Trophoblast cell (in vitro differentiated cells and primary cell): ENCODE measurements around the gene SUCLG2.

ENCODE experiments used
- DNase-seq, 2 donors: peaks; one replicate each; pipeline ENCODE4 v3.0.0-alpha.2; 2016
- H2AFZ ChIP-seq: 2 replicates; pipeline ENCODE4 v1.6.1; 2013; ENCODE audit warnings: low read length, moderate library complexity, mild to moderate bottlenecking; ENCODE audit not compliant: insufficient read depth, poor library complexity
- H2AK5ac ChIP-seq: 2 replicates; pipeline ENCODE4 v1.6.1; 2013; ENCODE audit warnings: mild to moderate bottlenecking, low read length
- H2BK120ac ChIP-seq: 2 replicates; pipeline ENCODE4 v1.6.1; 2013; ENCODE audit warnings: low read length, mild to moderate bottlenecking, moderate library complexity; ENCODE audit not compliant: insufficient read depth, poor library complexity
- H2BK12ac ChIP-seq: 2 replicates; pipeline ENCODE4 v1.6.1; 2013; ENCODE audit warnings: mild to moderate bottlenecking, low read length, moderate library complexity
- H2BK5ac ChIP-seq: 2 replicates; pipeline ENCODE4 v1.6.1; 2013; ENCODE audit warnings: low read length, low read depth, moderate library complexity, mild to moderate bottlenecking; ENCODE audit not compliant: poor library complexity
- H3K14ac ChIP-seq: 2 replicates; pipeline ENCODE4 v1.6.1; 2013; ENCODE audit warnings: mild to moderate bottlenecking, low read length
- H3K18ac ChIP-seq: 2 replicates; pipeline ENCODE4 v1.6.1; 2013; ENCODE audit warnings: mild to moderate bottlenecking, low read length
- H3K23ac ChIP-seq: 2 replicates; pipeline ENCODE4 v1.6.1; 2013; ENCODE audit warnings: low read length
- H3K27ac ChIP-seq: 2 replicates; pipeline ENCODE4 v1.5.1; 2013; ENCODE audit warnings: low read depth, mild to moderate bottlenecking, inconsistent platforms, low read length, moderate library complexity
- H3K27me3 ChIP-seq: 2 replicates; pipeline ENCODE4 v1.6.1; 2013; ENCODE audit warnings: inconsistent platforms, mild to moderate bottlenecking, low read length, moderate library complexity; ENCODE audit not compliant: insufficient read depth
- H3K36me3 ChIP-seq, 2 experiments: 1 replicate in 1 of 2; 2 replicates in 1 of 2; pipeline ENCODE4 v1.6.1; 2013; ENCODE audit warnings: low read length in 2 of 2, mild to moderate bottlenecking in 2 of 2, moderate library complexity in 1 of 2; ENCODE audit not compliant: insufficient read depth in 2 of 2, control insufficient read depth in 1 of 2
- H3K4ac ChIP-seq: 2 replicates; pipeline ENCODE4 v1.6.1; 2013; ENCODE audit warnings: low read depth, mild to moderate bottlenecking, low read length, moderate library complexity
- H3K4me1 ChIP-seq, 2 experiments: 1 replicate in 1 of 2; 2 replicates in 1 of 2; pipeline ENCODE4 v1.6.1; 2013; ENCODE audit warnings: low read length in 2 of 2, mild to moderate bottlenecking in 2 of 2, moderate library complexity in 1 of 2; ENCODE audit not compliant: insufficient read depth in 2 of 2, control insufficient read depth in 1 of 2
- H3K4me2 ChIP-seq: 2 replicates; pipeline ENCODE4 v1.6.1; 2013; ENCODE audit warnings: inconsistent platforms, mild to moderate bottlenecking, low read length, moderate library complexity
- H3K4me3 ChIP-seq: 2 replicates; pipeline ENCODE4 v1.5.1; 2013; ENCODE audit warnings: mild to moderate bottlenecking, low read depth, low read length, inconsistent platforms
- H3K79me1 ChIP-seq: one replicate; pipeline ENCODE4 v1.6.1; 2013; ENCODE audit warnings: low read length
- H3K79me2 ChIP-seq: 2 replicates; pipeline ENCODE4 v1.6.1; 2013; ENCODE audit warnings: low read length, mild to moderate bottlenecking; ENCODE audit not compliant: control insufficient read depth, insufficient read depth, poor library complexity
- H3K9ac ChIP-seq: 2 replicates; pipeline ENCODE4 v1.6.1; 2013; ENCODE audit warnings: mild to moderate bottlenecking, low read length
- H3K9me3 ChIP-seq: 2 replicates; pipeline ENCODE4 v1.6.1; 2013; ENCODE audit warnings: low read depth, mild to moderate bottlenecking, control low read depth, inconsistent platforms, low read length; ENCODE audit not compliant: insufficient read depth
- H4K12ac ChIP-seq: 2 replicates; pipeline ENCODE4 v1.6.1; 2013; ENCODE audit warnings: low read depth, mild to moderate bottlenecking, low read length, moderate library complexity
- H4K8ac ChIP-seq: 2 replicates; pipeline ENCODE4 v1.6.1; 2013; ENCODE audit warnings: low read depth, mild to moderate bottlenecking, low read length, moderate library complexity
- H4K91ac ChIP-seq: one replicate; pipeline ENCODE4 v1.6.1; 2013; ENCODE audit warnings: low read depth, mild to moderate bottlenecking, low read length, moderate library complexity
- WGBS: extraction: QIAGEN DNeasy Blood & Tissue Kit; methylation state at CpG from one replicate; pipeline ENCODE4 v1.1.7; 2013; ENCODE audit warnings: missing lambda C conversion rate; ENCODE audit not compliant: insufficient read length, insufficient coverage; ENCODE audit errors: extremely low coverage; 5-methylcytosine and 5-hydroxymethylcytosine counted together

Gene SUCLG2

DNA sequence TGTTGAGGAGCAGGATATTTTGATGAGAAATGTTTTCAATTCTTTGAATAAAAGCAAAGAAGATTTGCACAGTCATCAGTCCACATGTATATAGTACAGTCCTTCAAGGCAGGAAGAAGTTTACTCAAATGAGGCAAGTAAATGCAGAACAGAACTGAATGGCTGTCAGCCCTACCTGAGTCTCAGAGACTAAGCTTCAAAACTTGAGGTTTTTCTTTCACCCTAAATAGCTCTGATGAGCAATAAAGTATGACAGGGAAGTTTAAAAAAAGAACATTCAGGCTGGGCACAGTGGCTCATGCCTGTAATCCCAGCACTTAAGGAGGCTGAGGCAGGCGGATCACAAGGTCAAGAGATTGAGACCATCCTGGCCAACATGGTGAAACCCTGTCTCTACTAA lies 232.5 kb downstream of the SUCLG2 start:
- no peak overlapping the region for H3K14ac ChIP-seq
- no peak overlapping the region for H3K27ac ChIP-seq
- no peak overlapping the region for H3K18ac ChIP-seq
- H2AFZ ChIP-seq = no peak overlapping the region
- no peaks in the 10 kb centered on the region for H3K9me3 ChIP-seq
- DNase-seq = no peak
- H3K4me2 ChIP-seq = no peak overlapping the region
- no peak overlapping the region for H2BK12ac ChIP-seq
- no peak overlapping the region for H4K8ac ChIP-seq
- H3K36me3 ChIP-seq = no peaks in the 10 kb centered on the region
- no CpG with 5 or more reads among the region's 1 CpG for WGBS
- H4K91ac ChIP-seq = no peak overlapping the region
- no peak overlapping the region for H2BK120ac ChIP-seq
- no peak overlapping the region for H2BK5ac ChIP-seq
- H3K4me1 ChIP-seq = no peaks in the 10 kb centered on the region
- H3K79me2 ChIP-seq = no peaks in the 10 kb centered on the region
- H3K27me3 ChIP-seq = no peaks in the 10 kb centered on the region
- H4K12ac ChIP-seq = no peak overlapping the region
- H3K23ac ChIP-seq = no peak overlapping the region
- H3K79me1 ChIP-seq = no peaks in the 10 kb centered on the region
- H2AK5ac ChIP-seq = no peak overlapping the region
- H3K4me3 ChIP-seq = no peak overlapping the region
- H3K9ac ChIP-seq = no peak overlapping the region
- H3K4ac ChIP-seq = no peak overlapping the region

DNA sequence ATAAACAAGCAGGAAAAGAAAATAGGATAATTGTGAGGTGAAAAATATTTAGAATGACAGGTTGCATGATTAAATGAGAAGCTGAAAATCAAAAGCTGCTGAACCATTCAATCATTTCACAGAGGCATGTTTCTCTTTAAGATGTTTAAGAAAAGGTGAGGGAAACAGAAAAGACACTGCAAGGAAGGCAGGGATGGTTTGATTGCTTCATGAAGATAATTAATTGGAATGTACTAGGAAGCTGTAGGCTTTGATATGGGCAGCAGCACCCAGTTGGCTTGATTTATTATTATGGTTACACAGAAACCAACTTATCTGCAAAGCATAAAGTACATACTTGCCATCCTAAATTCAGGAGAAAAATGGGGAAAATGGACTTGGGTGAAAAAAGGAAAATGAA lies 234.6 kb downstream of the SUCLG2 start:
- Histone ChIP-seq H3K79me2 (no peaks in the 10 kb centered on the region), H3K27me3 (no peaks in the 10 kb centered on the region), H3K4ac (no peak overlapping the region), H3K9me3 (no peaks in the 10 kb centered on the region), H3K79me1 (no peaks in the 10 kb centered on the region), H4K8ac (no peak overlapping the region), H2BK5ac (no peak overlapping the region), H3K36me3 (no peaks in the 10 kb centered on the region), H2BK120ac (no peak overlapping the region), H4K12ac (no peak overlapping the region), H3K23ac (no peak overlapping the region), H2BK12ac (no peak overlapping the region), H3K18ac (no peak overlapping the region), H3K9ac (no peak overlapping the region), H3K4me1 (no peaks in the 10 kb centered on the region), H2AK5ac (no peak overlapping the region), H3K4me2 (no peak overlapping the region), H3K27ac (no peak overlapping the region), H3K14ac (no peak overlapping the region), H3K4me3 (no peak overlapping the region), H2AFZ (no peak overlapping the region), H4K91ac (no peak overlapping the region)
- no peak for DNase-seq

DNA sequence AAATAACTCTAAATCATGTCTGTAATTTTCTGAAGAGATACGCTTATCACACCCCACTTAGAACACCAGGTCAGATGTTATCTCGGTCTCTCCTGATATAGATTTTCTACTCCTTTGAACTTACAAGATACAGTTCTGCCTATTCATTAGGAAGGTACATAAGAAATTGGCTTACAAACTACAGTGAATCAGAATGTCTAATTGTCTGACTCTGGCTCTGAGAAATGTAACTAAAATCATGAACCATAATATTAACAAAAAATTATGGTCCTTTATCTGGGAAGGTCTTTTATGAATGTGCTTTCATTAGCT lies 235.2 kb downstream of the SUCLG2 start:
- Histone ChIP-seq H4K8ac (no peak overlapping the region), H3K36me3 (no peaks in the 10 kb centered on the region), H3K4me3 (no peak overlapping the region), H3K4me2 (no peak overlapping the region), H3K79me1 (no peaks in the 10 kb centered on the region), H2AK5ac (no peak overlapping the region), H2AFZ (no peak overlapping the region), H3K4ac (no peak overlapping the region), H3K4me1 (no peaks in the 10 kb centered on the region), H2BK120ac (no peak overlapping the region), H4K91ac (no peak overlapping the region), H3K27me3 (no peaks in the 10 kb centered on the region), H3K9ac (no peak overlapping the region), H3K27ac (no peak overlapping the region), H3K18ac (no peak overlapping the region), H3K14ac (no peak overlapping the region), H3K9me3 (no peaks in the 10 kb centered on the region), H2BK12ac (no peak overlapping the region), H3K79me2 (no peaks in the 10 kb centered on the region), H3K23ac (no peak overlapping the region), H4K12ac (no peak overlapping the region), H2BK5ac (no peak overlapping the region)
- WGBS = no CpG with 5 or more reads among the region's 2 CpGs
- no peak for DNase-seq

DNA sequence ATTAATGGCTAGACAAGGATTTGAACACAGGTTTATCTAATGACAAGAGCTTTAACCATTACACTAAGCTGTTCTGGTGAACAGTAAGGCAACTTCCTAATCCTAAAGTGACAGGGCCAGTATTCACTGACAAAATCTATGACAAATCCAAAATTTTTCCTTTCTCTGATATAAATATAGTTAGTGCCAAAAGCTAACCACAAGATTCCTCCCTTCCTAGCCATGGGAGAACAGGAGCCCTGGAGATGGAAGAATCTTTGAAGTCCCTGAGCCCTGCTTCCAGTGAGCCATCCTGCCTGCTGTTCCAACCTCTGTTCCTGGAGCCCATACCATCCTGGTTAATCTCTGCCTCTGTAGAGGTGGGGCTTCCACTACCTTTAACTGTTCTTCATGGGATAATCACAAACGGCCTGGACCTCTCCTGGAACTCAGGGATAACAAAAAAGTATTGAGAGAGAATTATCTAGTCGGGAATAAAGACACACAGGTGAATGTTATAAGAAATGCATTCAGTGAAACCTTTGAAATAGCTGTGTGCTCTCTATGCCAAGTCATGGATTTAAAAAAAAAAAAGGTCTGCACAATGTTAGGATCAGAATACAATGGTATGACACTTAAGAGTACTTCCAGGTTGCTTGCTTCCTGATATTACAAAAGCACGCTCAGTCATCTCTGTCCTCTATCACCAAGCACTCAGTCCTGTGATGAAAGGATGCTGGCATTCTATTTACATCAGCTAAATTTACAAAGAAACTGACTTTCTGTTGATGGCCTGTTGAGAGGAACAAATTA lies 235.8 kb downstream of the SUCLG2 start:
- Histone ChIP-seq H2AFZ (no peak overlapping the region), H3K9ac (no peak overlapping the region), H3K14ac (no peak overlapping the region), H3K79me2 (no peaks in the 10 kb centered on the region), H3K4ac (no peak overlapping the region), H3K79me1 (no peaks in the 10 kb centered on the region), H3K27ac (peak overlapping the region; percentile 38), H3K9me3 (no peaks in the 10 kb centered on the region), H4K91ac (no peak overlapping the region), H3K36me3 (no peaks in the 10 kb centered on the region), H3K4me3 (no peak overlapping the region), H3K4me2 (no peak overlapping the region), H4K12ac (no peak overlapping the region), H4K8ac (no peak overlapping the region), H3K23ac (no peak overlapping the region), H2BK5ac (peak overlapping the region; percentile 39), H3K27me3 (no peaks in the 10 kb centered on the region), H2BK120ac (no peak overlapping the region), H2BK12ac (no peak overlapping the region), H3K4me1 (no peaks in the 10 kb centered on the region), H3K18ac (no peak overlapping the region), H2AK5ac (no peak overlapping the region)
- no peak for DNase-seq
- WGBS = no CpG with 5 or more reads among the region's 3 CpGs
